ENCODE results near the gene TNS3.

DNA sequence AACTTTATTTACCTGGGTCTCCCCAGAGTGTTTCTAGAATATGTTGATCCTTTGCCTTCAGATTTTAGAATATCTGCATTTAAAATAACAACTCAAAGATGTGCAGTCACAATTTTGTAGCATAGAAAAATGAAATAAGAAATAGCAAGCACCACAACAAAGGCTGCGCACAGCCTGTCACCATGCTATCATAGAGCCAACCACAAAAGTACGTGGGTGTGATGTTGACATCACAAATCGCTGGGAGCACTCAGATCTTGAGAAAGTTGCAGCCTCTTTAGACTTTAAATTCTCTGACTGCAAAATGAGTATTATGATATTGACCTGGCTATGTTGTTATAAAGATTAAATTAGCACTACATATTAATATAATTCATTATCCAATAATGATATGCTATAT, 177.9 kb downstream of the TNS3 start:
- TF ChIP-seq, protein P1, sequence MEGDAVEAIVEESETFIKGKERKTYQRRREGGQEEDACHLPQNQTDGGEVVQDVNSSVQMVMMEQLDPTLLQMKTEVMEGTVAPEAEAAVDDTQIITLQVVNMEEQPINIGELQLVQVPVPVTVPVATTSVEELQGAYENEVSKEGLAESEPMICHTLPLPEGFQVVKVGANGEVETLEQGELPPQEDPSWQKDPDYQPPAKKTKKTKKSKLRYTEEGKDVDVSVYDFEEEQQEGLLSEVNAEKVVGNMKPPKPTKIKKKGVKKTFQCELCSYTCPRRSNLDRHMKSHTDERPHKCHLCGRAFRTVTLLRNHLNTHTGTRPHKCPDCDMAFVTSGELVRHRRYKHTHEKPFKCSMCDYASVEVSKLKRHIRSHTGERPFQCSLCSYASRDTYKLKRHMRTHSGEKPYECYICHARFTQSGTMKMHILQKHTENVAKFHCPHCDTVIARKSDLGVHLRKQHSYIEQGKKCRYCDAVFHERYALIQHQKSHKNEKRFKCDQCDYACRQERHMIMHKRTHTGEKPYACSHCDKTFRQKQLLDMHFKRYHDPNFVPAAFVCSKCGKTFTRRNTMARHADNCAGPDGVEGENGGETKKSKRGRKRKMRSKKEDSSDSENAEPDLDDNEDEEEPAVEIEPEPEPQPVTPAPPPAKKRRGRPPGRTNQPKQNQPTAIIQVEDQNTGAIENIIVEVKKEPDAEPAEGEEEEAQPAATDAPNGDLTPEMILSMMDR (IDR thresholded peaks at IDR 0.05; ENCODE audit: insufficient read depth, low read length) = no peak
- TF ChIP-seq, protein P2, sequence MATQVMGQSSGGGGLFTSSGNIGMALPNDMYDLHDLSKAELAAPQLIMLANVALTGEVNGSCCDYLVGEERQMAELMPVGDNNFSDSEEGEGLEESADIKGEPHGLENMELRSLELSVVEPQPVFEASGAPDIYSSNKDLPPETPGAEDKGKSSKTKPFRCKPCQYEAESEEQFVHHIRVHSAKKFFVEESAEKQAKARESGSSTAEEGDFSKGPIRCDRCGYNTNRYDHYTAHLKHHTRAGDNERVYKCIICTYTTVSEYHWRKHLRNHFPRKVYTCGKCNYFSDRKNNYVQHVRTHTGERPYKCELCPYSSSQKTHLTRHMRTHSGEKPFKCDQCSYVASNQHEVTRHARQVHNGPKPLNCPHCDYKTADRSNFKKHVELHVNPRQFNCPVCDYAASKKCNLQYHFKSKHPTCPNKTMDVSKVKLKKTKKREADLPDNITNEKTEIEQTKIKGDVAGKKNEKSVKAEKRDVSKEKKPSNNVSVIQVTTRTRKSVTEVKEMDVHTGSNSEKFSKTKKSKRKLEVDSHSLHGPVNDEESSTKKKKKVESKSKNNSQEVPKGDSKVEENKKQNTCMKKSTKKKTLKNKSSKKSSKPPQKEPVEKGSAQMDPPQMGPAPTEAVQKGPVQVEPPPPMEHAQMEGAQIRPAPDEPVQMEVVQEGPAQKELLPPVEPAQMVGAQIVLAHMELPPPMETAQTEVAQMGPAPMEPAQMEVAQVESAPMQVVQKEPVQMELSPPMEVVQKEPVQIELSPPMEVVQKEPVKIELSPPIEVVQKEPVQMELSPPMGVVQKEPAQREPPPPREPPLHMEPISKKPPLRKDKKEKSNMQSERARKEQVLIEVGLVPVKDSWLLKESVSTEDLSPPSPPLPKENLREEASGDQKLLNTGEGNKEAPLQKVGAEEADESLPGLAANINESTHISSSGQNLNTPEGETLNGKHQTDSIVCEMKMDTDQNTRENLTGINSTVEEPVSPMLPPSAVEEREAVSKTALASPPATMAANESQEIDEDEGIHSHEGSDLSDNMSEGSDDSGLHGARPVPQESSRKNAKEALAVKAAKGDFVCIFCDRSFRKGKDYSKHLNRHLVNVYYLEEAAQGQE (IDR thresholded peaks at IDR 0.05; ENCODE audit: insufficient replicate concordance, low read depth) = no peak
- TF ChIP-seq GABPA (IDR thresholded peaks at IDR 0.05; ENCODE audit: low read depth) (no peak), POLR2AphosphoS5 (IDR thresholded peaks at IDR 0.05; ENCODE audit: low read depth) (no peak)

All from HL-60 (cell line).